ENCODE results near the gene POLDIP2. TPM values are rescaled to one million over a fixed set of nuclear protein-coding genes. Genes with fewer than 3 reads are reported as not detected.

Gene POLDIP2
- total and polyA plus RNA-seq, 2 of the 13 experiments (the other 11 are each of a cell fraction or from before 2014, with no cell fraction given): 85.9 to 114 TPM

GRCh38 chr17:28370744-28371103 is 13.4 kb upstream of the POLDIP2 start:
- Histone ChIP-seq H3K36me3 (replicated peaks in 1 of 2; ENCODE audit: control insufficient read depth in 1 of 2, insufficient read depth in 2 of 2, low read length in 2 of 2) (no peaks in the 10 kb centered on the region), H3K9me3 (ENCODE audit: low read length) (no peaks in the 10 kb centered on the region), H3K4me1 (ENCODE audit: insufficient read depth, low read length) (peaks cover 52% of the 10 kb centered on the region), H3K27me3 (ENCODE audit: control insufficient read depth in 1 of 2, insufficient read depth in 2 of 2, low read length in 2 of 2) (no peaks in the 10 kb centered on the region), H3K4me2 (ENCODE audit: low read depth, low read length) (peak overlapping the region; percentile 96), H3K9ac (ENCODE audit: insufficient read depth, low read depth, low read length) (peak overlapping the region; percentile 59), H3K4me3 (replicated peaks in 1 of 3; ENCODE audit: insufficient read depth in 1 of 3, low read depth in 2 of 3, low read length in 3 of 3) (peak overlapping the region; percentile 23 to 57 (median 30); a peak in 5 of 6 replicates), H3K79me2 (ENCODE audit: insufficient read depth, low read length) (peaks cover 7% of the 10 kb centered on the region), H4K20me1 (ENCODE audit: insufficient read depth, low read length) (no peaks in the 10 kb centered on the region), H3K27ac (ENCODE audit: extremely low read length, insufficient read depth, low read length) (peak overlapping the region; percentile 92), H2AFZ (ENCODE audit: low read length) (no peak overlapping the region)
- in situ Hi-C loops (cut with HindIII; ENCODE audit: extremely low pct_ligation_motif_present, low pct_unique_long_range_greater_than_20kb): no loop called here
- FAIRE-seq (no peak), ATAC-seq (no peak), DNase-seq (ENCODE audit: low spot score) (peak; percentile 7)
- 0% methylated on average over 1 of the region's 1 CpG for WGBS (ENCODE audit: low lambda C conversion rate)
- intact Hi-C loops (cut with micrococcal nuclease; ENCODE audit: unreplicated experiment): loop anchor here (1.0 to 2.0 kb wide), 2 partner anchors 35 to 46 kb away; partner anchors contain the start of genes IFT20 and TNFAIP1
- BruUV-seq (replicated peaks): TSS peak; percentile 52
- CTCF ChIA-PET (ENCODE audit: low intra/inter-chr PET ratio, low total read pairs): no interaction called here
- POLR2A ChIA-PET: interaction anchor here (0.7 to 8.3 kb wide), 18 partner anchors 10 to 99 kb away, joined by 3 to 183 read pairs (median 8); partner anchors contain the start of genes IFT20, POLDIP2, SLC46A1 and TMEM97
- TF ChIP-seq SSRP1 (CRISPR knock-in tag; IDR thresholded peaks at IDR 0.05) (peak; percentile 49; the same call in 1 of the 2 replicates), ASH2L (IDR thresholded peaks at IDR 0.05; ENCODE audit: insufficient read length, low read depth, low read length) (no peak), NR2F1 (CRISPR knock-in tag; IDR thresholded peaks at IDR 0.05) (no peak), ZMAT3 (CRISPR knock-in tag; conservative IDR thresholded peaks at IDR 0.05) (no peak), ZEB1 (IDR thresholded peaks at IDR 0.05; ENCODE audit: insufficient replicate concordance, low read depth) (peak; percentile 63), NKX3-1 (CRISPR knock-in tag; IDR thresholded peaks at IDR 0.05) (no peak), ZNF335 (CRISPR knock-in tag; IDR thresholded peaks at IDR 0.05) (peak; percentile 19; the same call in 1 of the 2 replicates), ZNF629 (CRISPR knock-in tag; conservative IDR thresholded peaks at IDR 0.05) (peak; percentile 88), ZNF18 (CRISPR knock-in tag; IDR thresholded peaks at IDR 0.05; ENCODE audit: insufficient replicate concordance) (peak; percentile 56), NFIC (IDR thresholded peaks at IDR 0.05; ENCODE audit: low read length) (no peak; the same call in 1 of the 2 replicates), ZBTB39 (CRISPR knock-in tag; IDR thresholded peaks at IDR 0.05) (no peak), KLF6 (CRISPR knock-in tag; IDR thresholded peaks at IDR 0.05) (peak; percentile 6; the same call in 1 of the 2 replicates), TBL1XR1 (IDR thresholded peaks at IDR 0.05; ENCODE audit: borderline replicate concordance, low read length, partially characterized antibody) (no peak), ZNF30 (CRISPR knock-in tag; IDR thresholded peaks at IDR 0.05) (no peak)
- TF ChIP-seq, protein P1, sequence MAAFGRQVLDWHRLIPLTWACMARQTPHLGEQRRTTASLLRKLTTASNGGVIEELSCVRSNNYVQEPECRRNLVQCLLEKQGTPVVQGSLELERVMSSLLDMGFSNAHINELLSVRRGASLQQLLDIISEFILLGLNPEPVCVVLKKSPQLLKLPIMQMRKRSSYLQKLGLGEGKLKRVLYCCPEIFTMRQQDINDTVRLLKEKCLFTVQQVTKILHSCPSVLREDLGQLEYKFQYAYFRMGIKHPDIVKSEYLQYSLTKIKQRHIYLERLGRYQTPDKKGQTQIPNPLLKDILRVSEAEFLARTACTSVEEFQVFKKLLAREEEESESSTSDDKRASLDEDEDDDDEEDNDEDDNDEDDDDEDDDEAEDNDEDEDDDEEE (CRISPR knock-in tag; IDR thresholded peaks at IDR 0.05): no peak
